Stomach (tissue), 4 donors: ENCODE results near the gene ARID5B.

ENCODE experiments used
- CTCF ChIP-seq, 7 experiments: fragments of 450-650 bp in 4 of 7; fragments of 200-600 bp in 3 of 7; sonication (generic) in 3 of 7; IDR thresholded peaks; one replicate each; pipeline ENCODE4 v1.5.1; 2016 to 2019; ENCODE audit warnings: antibody characterized with exemption in 7 of 7, control low read depth in 2 of 7, mild to moderate bottlenecking in 1 of 7
- POLR2A ChIP-seq, 4 donors: fragments of 450-650 bp; IDR thresholded peaks; one replicate each; pipeline ENCODE4 v1.6.1; 2016; ENCODE audit warnings: antibody characterized with exemption in 4 of 4, control low read depth in 2 of 4, mild to moderate bottlenecking in 1 of 4, moderate library complexity in 1 of 4
- POLR2AphosphoS5 ChIP-seq, 3 donors: sonication (generic); formaldehyde crosslinking; IDR thresholded peaks; one replicate each; pipeline ENCODE4 v1.6.1; 2016; ENCODE audit warnings: antibody characterized with exemption in 3 of 3

GRCh38 chr10:61959814-61960213 is 58.3 kb downstream of the ARID5B start:
- no peak for TF ChIP-seq POLR2A (IDR thresholded peaks at IDR 0.05)
- no peak for TF ChIP-seq CTCF (IDR thresholded peaks at IDR 0.05)
- no peak for TF ChIP-seq POLR2AphosphoS5 (IDR thresholded peaks at IDR 0.05)
